ENCODE measurements around the gene CRYGA.
"Not testable (repeated sequence)": the region's sequence is repeated elsewhere in the genome, so short reads cannot be mapped to it uniquely, and the experiment has no call there.

Gene CRYGA

GRCh38 chr2:208164951-208165755, 1.8 kb upstream of the CRYGA start:
- DNase-seq, result no peak

GRCh38 chr2:208156439-208156838, 7.0 kb downstream of the CRYGA start:
- DNase-seq, result no peak

GRCh38 chr2:208153156-208153555, 10.2 kb downstream of the CRYGA start:
- DNase-seq, result no peak

GRCh38 chr2:208150956-208151355, 12.4 kb downstream of the CRYGA start:
- no peak for DNase-seq

GRCh38 chr2:208150094-208150493, 13.3 kb downstream of the CRYGA start:
- no peak for DNase-seq

GRCh38 chr2:208148803-208149202, 14.6 kb downstream of the CRYGA start:
- no peak for DNase-seq

GRCh38 chr2:208147759-208148158, 15.6 kb downstream of the CRYGA start:
- no peak for DNase-seq

- no peak for DNase-seq
Measured at GRCh38 chr2:208147008-208147407, 16.4 kb downstream of the CRYGA start.

GRCh38 chr2:208146006-208146405, 17.4 kb downstream of the CRYGA start, which contains the start of gene CRYGB:
CRYGB (minus strand) TSS chr2:208146158; CDS start chr2:208146120, 38 bp downstream.
- DNase-seq, result no peak

GRCh38 chr2:208142925-208143799, 20.2 kb downstream of the CRYGA start:
- no peak for DNase-seq

GRCh38 chr2:208142240-208142924, 21.0 kb downstream of the CRYGA start:
- DNase-seq, result no peak

GRCh38 chr2:208139447-208139846, 23.9 kb downstream of the CRYGA start:
- DNase-seq, result no peak

- not testable (repeated sequence) for DNase-seq
Measured at GRCh38 chr2:208138334-208138733, 25.1 kb downstream of the CRYGA start.

- no peak for DNase-seq
Measured at GRCh38 chr2:208136716-208137094, 26.7 kb downstream of the CRYGA start.

GRCh38 chr2:208135794-208136715, 27.3 kb downstream of the CRYGA start:
- DNase-seq, result no peak

GRCh38 chr2:208134928-208135586, 28.3 kb downstream of the CRYGA start:
- DNase-seq, result no peak

- no peak for DNase-seq
Measured at GRCh38 chr2:208130712-208131110, 32.7 kb downstream of the CRYGA start.

GRCh38 chr2:208129744-208130711, 33.4 kb downstream of the CRYGA start, which contains the start of gene CRYGC:
CRYGC (minus strand) TSS chr2:208129828; CDS start chr2:208129792, 36 bp downstream.
- no peak for DNase-seq

- no peak for DNase-seq
Measured at GRCh38 chr2:208128136-208128535, 35.3 kb downstream of the CRYGA start.

- no peak for DNase-seq
Measured at GRCh38 chr2:208127090-208127489, 36.3 kb downstream of the CRYGA start.

Measured in activated CD4-positive, alpha-beta T cell treated with anti-CD3 and anti-CD28 coated beads, Interleukin-2, amount 50 U/mL, for 1 hour (primary cell).